HEK293T (cell line): Measurements from ENCODE around the gene GSTM4.

Experiments
- CTCF ChIA-PET: fragments of 350-600 bp; formaldehyde crosslinking; extraction: SDS; loops from one replicate; lab custom pipeline; 2021; ENCODE audit warnings: antibody characterized with exemption, inconsistent platforms; lab: Yijun Ruan, JAX
- POLR2A ChIA-PET: fragments of 350-600 bp; formaldehyde crosslinking; extraction: SDS; loops from one replicate; lab custom pipeline; 2020; ENCODE audit warnings: antibody characterized with exemption, inconsistent platforms; lab: Yijun Ruan, JAX
- DNase-seq: peaks from one replicate; pipeline ENCODE4 v3.0.0; 2012; ENCODE audit warnings: mixed read lengths; ENCODE audit errors: extremely low spot score
- ARNT ChIP-seq: fragments of 450-650 bp; IDR thresholded peaks from 2 replicates; pipeline ENCODE4 v1.6.1; 2017; ENCODE audit warnings: mild to moderate bottlenecking
- BHLHE40 ChIP-seq: fragments of 450-650 bp; IDR thresholded peaks from 2 replicates; pipeline ENCODE4 v1.6.1; 2016; ENCODE audit warnings: mild to moderate bottlenecking, moderate library complexity, borderline replicate concordance
- CTBP1 ChIP-seq: fragments of 450-650 bp; IDR thresholded peaks from 2 replicates; pipeline ENCODE4 v1.6.1; 2016; ENCODE audit warnings: borderline replicate concordance
- ELF4 ChIP-seq: fragments of 450-650 bp; IDR thresholded peaks from 2 replicates; pipeline ENCODE4 v1.6.1; 2017; ENCODE audit warnings: antibody characterized with exemption
- FOXA1 ChIP-seq: fragments of 450-650 bp; IDR thresholded peaks from 2 replicates; pipeline ENCODE4 v1.6.1; 2016; ENCODE audit warnings: mild to moderate bottlenecking
- FOXK2 ChIP-seq: fragments of 450-650 bp; IDR thresholded peaks from 2 replicates; pipeline ENCODE4 v1.6.1; 2016; ENCODE audit warnings: mild to moderate bottlenecking
- FOXM1 ChIP-seq: fragments of 450-650 bp; IDR thresholded peaks from 2 replicates; pipeline ENCODE4 v1.6.1; 2017; ENCODE audit warnings: mild to moderate bottlenecking, borderline replicate concordance
- HDGF ChIP-seq: fragments of 450-650 bp; IDR thresholded peaks from 2 replicates; pipeline ENCODE4 v1.6.1; 2017; ENCODE audit warnings: antibody characterized with exemption, borderline replicate concordance
- L3MBTL2 ChIP-seq: fragments of 450-650 bp; conservative IDR thresholded peaks from 2 replicates; pipeline ENCODE4 v1.6.1; 2016; ENCODE audit warnings: mild to moderate bottlenecking
- LEF1 ChIP-seq: fragments of 450-650 bp; IDR thresholded peaks from 2 replicates; pipeline ENCODE4 v1.6.1; 2017; ENCODE audit warnings: mild to moderate bottlenecking, borderline replicate concordance
- NFRKB ChIP-seq: fragments of 450-650 bp; IDR thresholded peaks from 2 replicates; pipeline ENCODE4 v1.6.1; 2016; ENCODE audit warnings: mild to moderate bottlenecking, moderate library complexity
- SP1 ChIP-seq: fragments of 450-650 bp; IDR thresholded peaks from 2 replicates; pipeline ENCODE4 v1.6.1; 2017
- SUZ12 ChIP-seq: fragments of 450-650 bp; IDR thresholded peaks from 2 replicates; pipeline ENCODE4 v1.6.1; 2016; ENCODE audit warnings: mild to moderate bottlenecking
- TARDBP ChIP-seq: fragments of 450-650 bp; IDR thresholded peaks from 2 replicates; pipeline ENCODE4 v1.6.1; 2016
- ZNF384 ChIP-seq: fragments of 450-650 bp; IDR thresholded peaks from 2 replicates; pipeline ENCODE4 v1.6.1; 2016
- TF ChIP-seq, protein P1 (sequence below): fragments of 450-650 bp; IDR thresholded peaks from 2 replicates; pipeline ENCODE4 v1.6.1; 2016

Gene GSTM4

DNA sequence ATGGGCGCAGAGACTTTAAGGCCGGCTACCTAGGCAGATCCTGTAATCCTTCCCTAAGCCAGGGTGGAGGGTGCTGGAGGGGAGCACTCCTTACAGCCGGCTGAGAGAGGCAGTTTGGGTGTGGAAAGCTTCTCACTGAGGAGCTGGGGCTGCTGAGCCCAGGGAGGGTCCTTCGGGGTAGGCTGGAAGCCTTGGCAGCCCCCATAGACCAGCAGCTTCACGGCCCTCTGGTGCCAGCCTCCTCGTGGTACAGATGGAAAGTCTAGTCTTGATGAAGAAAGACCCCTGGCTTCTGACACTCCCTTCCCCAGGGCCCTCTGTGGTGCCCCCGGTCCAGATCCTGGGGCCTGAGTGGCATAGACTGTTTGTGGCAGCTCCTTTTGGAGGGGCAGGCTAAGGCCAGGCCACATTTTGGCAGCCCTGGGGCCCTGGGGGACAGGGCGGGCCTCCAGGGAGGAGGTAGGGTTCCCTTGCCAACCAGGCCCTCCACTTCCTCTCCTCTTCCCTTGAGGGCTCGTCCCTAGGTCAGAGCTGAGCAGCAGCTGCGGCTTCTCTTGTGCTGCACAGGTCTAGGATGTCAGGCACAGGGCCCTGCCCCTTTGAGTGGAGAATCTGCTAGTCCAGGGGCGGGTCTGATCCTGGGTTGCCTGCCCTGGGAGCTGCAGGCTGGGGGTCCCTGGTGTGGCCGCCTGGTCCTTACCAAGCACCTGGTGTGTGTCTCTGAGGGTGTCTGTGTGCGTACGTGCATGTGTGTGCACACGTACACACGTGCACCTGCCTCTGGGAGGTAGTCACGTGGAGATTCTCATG is 31.5 kb upstream of the GSTM4 start:
- POLR2A ChIA-PET, result interaction anchor here (2.0 kb wide), 1 partner anchor 76 kb away, joined by 11 read pairs; the partner anchor contains the start of gene GNAI3
- TF ChIP-seq TARDBP (no peak), SP1 (no peak), FOXM1 (no peak), NFRKB (no peak), FOXK2 (no peak), ZNF384 (no peak), LEF1 (no peak), ELF4 (no peak)
- DNase-seq, result no peak
- CTCF ChIA-PET, result interaction anchor here (1.5 kb wide), 1 partner anchor 16 kb away, joined by 5 read pairs; no protein-coding TSS in a partner anchor

DNA sequence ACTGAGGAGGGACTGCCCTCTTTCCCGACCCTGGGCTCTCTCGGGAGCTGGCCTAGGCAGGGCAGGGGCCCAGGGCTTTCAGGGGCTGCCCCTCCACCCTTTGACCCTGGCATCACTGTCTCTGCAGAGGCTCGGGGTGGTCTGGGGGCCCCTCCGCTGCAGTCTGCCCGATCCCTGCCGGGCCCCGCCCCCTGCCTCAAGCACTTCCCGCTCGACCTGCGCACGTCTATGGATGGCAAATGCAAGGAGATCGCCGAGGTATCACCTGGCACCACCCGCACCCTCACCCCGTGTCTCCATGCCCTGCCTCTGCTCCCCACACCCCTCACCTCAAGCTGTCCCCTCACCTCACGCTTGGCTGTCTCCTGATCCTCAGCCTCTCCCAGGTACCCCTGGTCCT is 30.7 kb upstream of the GSTM4 start:
- ChIA-PET POLR2A (interaction anchor here (0.6 kb wide), 1 partner anchor 175 kb away, joined by 3 read pairs; no protein-coding TSS in a partner anchor), CTCF (interaction anchor here (0.7 to 1.1 kb wide), 2 partner anchors 13 to 79 kb away, joined by 3 to 4 read pairs; no protein-coding TSS in a partner anchor)
- DNase-seq, result no peak

DNA sequence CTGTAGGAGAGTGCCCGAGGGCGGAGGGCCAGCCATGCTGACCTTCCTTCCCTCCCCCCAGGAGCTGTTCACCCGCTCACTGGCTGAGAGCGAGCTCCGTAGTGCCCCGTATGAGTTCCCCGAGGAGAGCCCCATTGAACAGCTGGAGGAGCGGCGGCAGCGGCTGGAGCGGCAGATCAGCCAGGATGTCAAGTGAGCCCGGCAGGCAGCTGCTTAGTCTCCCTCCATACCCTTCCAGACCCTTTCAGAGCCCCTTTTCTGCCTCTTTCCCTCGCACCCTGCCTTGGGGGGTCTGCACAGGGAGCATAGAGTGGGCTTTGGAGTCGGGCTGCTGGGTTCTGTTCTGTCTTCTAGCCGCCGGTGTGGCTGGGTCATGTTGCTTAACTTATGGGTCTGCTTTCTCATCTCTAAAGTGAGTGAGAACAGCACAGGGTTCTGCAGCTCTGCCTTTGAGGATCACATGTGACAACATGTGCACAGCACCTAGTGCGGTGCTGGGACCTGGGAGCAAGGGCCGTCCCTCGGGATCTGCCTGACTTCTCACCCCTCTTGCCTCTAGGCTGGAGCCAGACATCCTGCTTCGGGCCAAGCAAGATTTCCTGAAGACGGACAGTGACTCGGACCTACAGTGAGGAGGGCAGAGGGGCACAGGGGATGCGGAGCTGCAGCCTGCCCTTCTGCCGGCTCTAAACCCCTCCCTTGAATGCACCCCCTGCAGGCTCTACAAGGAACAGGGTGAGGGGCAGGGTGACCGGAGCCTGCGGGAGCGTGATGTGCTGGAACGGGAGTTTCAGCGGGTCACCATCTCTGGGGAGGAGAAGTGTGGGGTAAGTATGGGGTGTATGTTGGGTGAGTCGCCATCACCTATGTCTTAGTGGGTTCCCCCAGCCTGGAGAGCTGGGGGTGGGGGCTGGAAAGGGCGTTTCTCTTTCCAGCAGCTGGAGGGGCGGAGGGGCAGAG is 30.0 kb upstream of the GSTM4 start:
- no peak for DNase-seq
- POLR2A ChIA-PET, result interaction anchor here (0.6 to 1.1 kb wide), 2 partner anchors 78 to 176 kb away, joined by 3 to 4 read pairs; partner anchors contain the start of gene GNAI3
- CTCF ChIA-PET, result interaction anchor here (0.6 to 1.1 kb wide), 3 partner anchors 13 to 80 kb away, joined by 3 to 4 read pairs (median 3); no protein-coding TSS in a partner anchor
- TF ChIP-seq LEF1, result no peak
- TF ChIP-seq FOXM1, result no peak
- TF ChIP-seq HDGF, result no peak
- no peak for TF ChIP-seq ARNT
- no peak for TF ChIP-seq L3MBTL2
- TF ChIP-seq BHLHE40, result no peak
- no peak for TF ChIP-seq SUZ12
- no peak for TF ChIP-seq NFRKB
- no peak for TF ChIP-seq TARDBP
- no peak for TF ChIP-seq ELF4

More for the DNA sequence above, 30.7 kb upstream of the GSTM4 start:
- TF ChIP-seq SUZ12 (no peak), SP1 (no peak), L3MBTL2 (no peak)

DNA sequence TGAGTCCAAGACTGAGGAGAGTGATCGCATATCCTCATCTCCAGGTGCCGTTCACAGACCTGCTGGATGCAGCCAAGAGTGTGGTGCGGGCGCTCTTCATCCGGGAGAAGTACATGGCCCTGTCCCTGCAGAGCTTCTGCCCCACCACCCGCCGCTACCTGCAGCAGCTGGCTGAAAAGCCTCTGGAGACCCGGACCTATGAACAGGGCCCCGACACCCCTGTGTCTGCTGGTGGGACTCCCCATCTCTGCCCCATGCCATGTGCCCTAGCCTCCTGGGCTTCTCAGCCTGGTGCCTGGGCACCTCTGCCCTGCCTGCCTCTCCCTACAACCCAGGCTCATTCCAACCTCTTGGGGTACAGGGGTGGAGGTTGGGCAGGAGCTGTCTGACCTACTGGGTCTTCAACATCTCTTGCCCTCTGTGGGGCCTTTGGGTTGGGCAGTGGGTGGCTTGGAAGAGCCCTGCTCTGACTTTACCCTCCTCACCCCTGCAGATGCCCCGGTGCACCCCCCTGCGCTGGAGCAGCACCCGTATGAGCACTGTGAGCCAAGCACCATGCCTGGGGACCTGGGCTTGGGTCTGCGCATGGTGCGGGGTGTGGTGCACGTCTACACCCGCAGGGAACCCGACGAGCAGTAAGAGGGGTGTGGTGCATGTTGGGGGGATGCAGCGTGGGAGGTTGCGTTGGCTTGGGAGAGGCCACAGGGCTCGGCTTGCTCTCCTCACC is 29.1 kb upstream of the GSTM4 start:
- no peak for DNase-seq
- CTCF ChIA-PET, result interaction anchor here (0.6 to 4.7 kb wide), 2 partner anchors 13 to 51 kb away, joined by 3 to 42 read pairs; no protein-coding TSS in a partner anchor
- POLR2A ChIA-PET, result interaction anchor here (1.1 kb wide), 1 partner anchor 78 kb away, joined by 4 read pairs; the partner anchor contains the start of gene GNAI3
- TF ChIP-seq TARDBP (no peak), FOXA1 (no peak), BHLHE40 (no peak), HDGF (no peak), ELF4 (no peak)

DNA sequence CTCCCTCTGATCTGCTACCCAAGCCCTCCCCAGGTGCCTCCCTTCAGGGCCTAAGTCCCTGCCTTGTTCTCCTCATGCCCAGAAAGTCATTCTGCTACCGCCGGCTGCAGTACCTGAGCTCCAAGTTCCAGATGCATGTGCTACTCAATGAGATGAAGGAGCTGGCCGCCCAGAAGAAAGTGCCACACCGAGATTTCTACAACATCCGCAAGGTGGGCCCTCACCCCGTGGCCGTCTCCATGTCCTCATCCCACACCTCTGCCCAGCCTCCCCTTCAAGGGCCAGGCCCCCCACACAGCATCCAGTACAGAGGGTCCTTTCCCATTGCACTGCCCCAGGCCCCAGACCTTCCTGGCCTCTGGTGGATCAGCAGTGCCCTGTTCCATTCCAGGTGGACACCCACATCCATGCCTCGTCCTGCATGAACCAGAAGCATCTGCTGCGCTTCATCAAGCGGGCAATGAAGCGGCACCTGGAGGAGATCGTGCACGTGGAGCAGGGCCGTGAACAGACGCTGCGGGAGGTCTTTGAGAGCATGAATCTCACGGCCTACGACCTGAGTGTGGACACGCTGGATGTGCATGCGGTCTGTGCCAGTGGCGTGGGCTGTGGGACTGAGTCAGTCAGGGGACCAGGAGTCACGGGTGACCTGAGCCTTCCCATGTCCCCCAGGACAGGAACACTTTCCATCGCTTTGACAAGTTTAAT is 28.1 kb upstream of the GSTM4 start:
- POLR2A ChIA-PET, result no interaction called here
- CTCF ChIA-PET, result interaction anchor here (4.7 kb wide), 1 partner anchor 12 kb away, joined by 42 read pairs; no protein-coding TSS in a partner anchor
- no peak for DNase-seq
- TF ChIP-seq FOXM1, result no peak
- no peak for TF ChIP-seq TARDBP
- TF ChIP-seq BHLHE40, result no peak
- no peak for TF ChIP-seq NFRKB
- no peak for TF ChIP-seq ARNT
- TF ChIP-seq L3MBTL2, result no peak
- TF ChIP-seq FOXK2, result no peak
- TF ChIP-seq, protein P1, sequence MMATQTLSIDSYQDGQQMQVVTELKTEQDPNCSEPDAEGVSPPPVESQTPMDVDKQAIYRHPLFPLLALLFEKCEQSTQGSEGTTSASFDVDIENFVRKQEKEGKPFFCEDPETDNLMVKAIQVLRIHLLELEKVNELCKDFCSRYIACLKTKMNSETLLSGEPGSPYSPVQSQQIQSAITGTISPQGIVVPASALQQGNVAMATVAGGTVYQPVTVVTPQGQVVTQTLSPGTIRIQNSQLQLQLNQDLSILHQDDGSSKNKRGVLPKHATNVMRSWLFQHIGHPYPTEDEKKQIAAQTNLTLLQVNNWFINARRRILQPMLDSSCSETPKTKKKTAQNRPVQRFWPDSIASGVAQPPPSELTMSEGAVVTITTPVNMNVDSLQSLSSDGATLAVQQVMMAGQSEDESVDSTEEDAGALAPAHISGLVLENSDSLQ, result no peak
- no peak for TF ChIP-seq ZNF384
- no peak for TF ChIP-seq HDGF
- TF ChIP-seq FOXA1, result no peak
- no peak for TF ChIP-seq LEF1
- no peak for TF ChIP-seq ELF4
- no peak for TF ChIP-seq CTBP1
- TF ChIP-seq SUZ12, result no peak
- no peak for TF ChIP-seq SP1
